NCI-H2029 treated with DMSO at 0.1 percent for 48 hours (cell line): ENCODE data around the gene ABHD1.
"Not testable (repeated sequence)": the region's sequence is repeated elsewhere in the genome, so short reads cannot be mapped to it uniquely, and the experiment has no call there.

ENCODE experiments used
- DNase-seq: peaks from one replicate; lab custom pipeline; 2025; lab: John Stamatoyannopoulos, UW

Gene ABHD1

GRCh38 chr2:27110603-27111352, 12.8 kb upstream of the ABHD1 start:
- DNase-seq = not testable (repeated sequence)

GRCh38 chr2:27111392-27112078, 12.1 kb upstream of the ABHD1 start:
- DNase-seq = not testable (repeated sequence)

GRCh38 chr2:27115519-27115918, 8.1 kb upstream of the ABHD1 start:
- no peak for DNase-seq

GRCh38 chr2:27117995-27118524, 5.6 kb upstream of the ABHD1 start:
- DNase-seq = no peak

- no peak for DNase-seq
These were observed 4.9 kb upstream of the ABHD1 start, which contains the start of gene CGREF1 for GRCh38 chr2:27118525-27119329. Gene CGREF1 (minus strand): TSS chr2:27119128. CDS start chr2:27104366, 14,762 bp downstream.

GRCh38 chr2:27119330-27119670, 4.3 kb upstream of the ABHD1 start:
- not testable (repeated sequence) for DNase-seq

- no peak for DNase-seq
These were observed 1.7 kb upstream of the ABHD1 start for GRCh38 chr2:27121906-27122305.

- no peak for DNase-seq
These were observed 824 bp upstream of the ABHD1 start for GRCh38 chr2:27122791-27123190.

GRCh38 chr2:27125104-27125503, 1.5 kb downstream of the ABHD1 start:
- no peak for DNase-seq

GRCh38 chr2:27126252-27126710, 2.7 kb downstream of the ABHD1 start:
- DNase-seq = no peak

- DNase-seq = no peak
These were observed 4.5 kb downstream of the ABHD1 start for GRCh38 chr2:27127883-27128667.

GRCh38 chr2:27128668-27129571, 5.3 kb downstream of the ABHD1 start:
- no peak for DNase-seq

GRCh38 chr2:27130396-27130795, 6.8 kb downstream of the ABHD1 start:
- DNase-seq = no peak

GRCh38 chr2:27131429-27131828, 7.8 kb downstream of the ABHD1 start:
- DNase-seq = no peak

GRCh38 chr2:27133195-27133875, 9.7 kb downstream of the ABHD1 start:
- DNase-seq = no peak

GRCh38 chr2:27133905-27134780, 10.5 kb downstream of the ABHD1 start, which contains the start of gene PREB:
Gene PREB (minus strand): TSS chr2:27134636. CDS start chr2:27134421, 215 bp downstream.
- peak; percentile 72 for DNase-seq

- no peak for DNase-seq
These were observed 11.3 kb downstream of the ABHD1 start for GRCh38 chr2:27134781-27135477.

GRCh38 chr2:27135478-27135955, 11.9 kb downstream of the ABHD1 start:
- no peak for DNase-seq
